GM12878 (cell line): Measurements from ENCODE around the gene ASB10.

Experiments used
- CHD2 ChIP-seq: IDR thresholded peaks from 2 replicates; pipeline ENCODE4 v1.6.1; 2011; ENCODE audit warnings: low read depth, low read length, improper control_type of control experiment, borderline replicate concordance
- CTCF ChIP-seq, 3 experiments: IDR thresholded peaks in 2 of 3; conservative IDR thresholded peaks in 1 of 3; 2 replicates each; pipeline ENCODE4 v1.5.1; 2011; ENCODE audit warnings: low read depth in 3 of 3, low read length in 3 of 3, mild to moderate bottlenecking in 3 of 3, control low read depth in 2 of 3, moderate library complexity in 2 of 3, inconsistent platforms in 1 of 3, mixed read lengths in 1 of 3; ENCODE audit not compliant: control insufficient read depth in 2 of 3, insufficient read depth in 1 of 3; ENCODE audit errors: extremely low read depth in 1 of 3
- ETV6 ChIP-seq, 2 experiments: fragments of 450-650 bp in 1 of 2; IDR thresholded peaks in 1 of 2; conservative IDR thresholded peaks in 1 of 2; 2 replicates each; pipeline ENCODE4 v1.6.1; 2014; ENCODE audit warnings: antibody characterized with exemption in 1 of 2, borderline replicate concordance in 1 of 2, low read depth in 1 of 2, mild to moderate bottlenecking in 1 of 2, moderate library complexity in 1 of 2
- HCFC1 ChIP-seq: fragments of 150-350 bp; IDR thresholded peaks from 2 replicates; pipeline ENCODE4 v1.6.1; 2014; ENCODE audit warnings: low read length
- HDGF ChIP-seq: fragments of 450-650 bp; IDR thresholded peaks from 2 replicates; pipeline ENCODE4 v1.6.1; 2016; ENCODE audit warnings: antibody characterized with exemption
- NRF1 ChIP-seq: conservative IDR thresholded peaks from 2 replicates; pipeline ENCODE4 v1.6.1; 2011; ENCODE audit warnings: mild to moderate bottlenecking, low read depth, low read length, improper control_type of control experiment
- POLR2A ChIP-seq: IDR thresholded peaks from 2 replicates; pipeline ENCODE4 v1.6.1; 2011; ENCODE audit warnings: low read depth, mild to moderate bottlenecking, low read length
- POLR2AphosphoS5 ChIP-seq: IDR thresholded peaks from 2 replicates; pipeline ENCODE4 v1.6.1; 2011; ENCODE audit warnings: mild to moderate bottlenecking, low read length, inconsistent platforms
- RBBP5 ChIP-seq: fragments of 200-600 bp; sonication (generic); conservative IDR thresholded peaks from 2 replicates; pipeline ENCODE4 v1.6.1; 2016
- RCOR1 ChIP-seq: conservative IDR thresholded peaks from 2 replicates; pipeline ENCODE4 v1.6.1; 2012; ENCODE audit warnings: low read depth, low read length, improper control_type of control experiment
- REST ChIP-seq: IDR thresholded peaks from 2 replicates; pipeline ENCODE4 v1.6.1; 2012; ENCODE audit warnings: mild to moderate bottlenecking, low read depth, low read length
- SIN3A ChIP-seq: IDR thresholded peaks from 2 replicates; pipeline ENCODE4 v1.6.1; 2012; ENCODE audit warnings: low read depth, low read length, improper control_type of control experiment
- TF ChIP-seq, protein P1 (sequence below): fragments of 450-650 bp; formaldehyde crosslinking; IDR thresholded peaks from 2 replicates; pipeline ENCODE4 v1.5.0; 2022; ENCODE audit warnings: mild to moderate bottlenecking, missing genetic modification characterization

DNA sequence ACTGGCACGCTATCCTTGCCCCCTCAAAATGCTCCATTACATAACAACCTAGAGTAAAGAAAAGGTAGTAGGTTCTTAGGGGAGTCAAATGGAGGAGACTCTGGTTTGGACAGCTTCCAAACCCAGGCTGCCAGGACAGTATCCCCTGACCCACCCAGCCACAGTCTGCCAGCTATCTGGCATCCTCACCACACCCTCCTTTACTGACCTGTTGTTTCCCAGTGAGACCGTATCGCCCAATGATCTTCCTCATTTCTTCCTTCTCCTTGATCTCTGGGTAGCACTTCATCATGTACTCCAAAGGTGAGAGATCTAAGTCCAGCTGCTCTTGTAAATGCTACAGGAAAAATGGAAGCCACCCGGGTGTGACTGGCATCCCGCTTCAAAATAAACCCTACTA lies 28.3 kb upstream of the ASB10 start:
- TF ChIP-seq CHD2: no peak
- no peak for TF ChIP-seq SIN3A
- no peak for TF ChIP-seq POLR2A
- TF ChIP-seq HCFC1: no peak
- no peak for TF ChIP-seq HDGF
- no peak for TF ChIP-seq NRF1
- no peak for TF ChIP-seq RBBP5
- TF ChIP-seq ETV6 (conservative IDR thresholded peaks at IDR 0.05 in 1 of 2, IDR thresholded peaks at IDR 0.05 in 1 of 2; ENCODE audit: borderline replicate concordance in 1 of 2, low read depth in 1 of 2): no peak
- no peak for TF ChIP-seq RCOR1
- TF ChIP-seq REST: no peak
- no peak for TF ChIP-seq CTCF (IDR thresholded peaks at IDR 0.05 in 2 of 3, conservative IDR thresholded peaks at IDR 0.05 in 1 of 3; ENCODE audit: control insufficient read depth in 2 of 3, extremely low read depth in 1 of 3, insufficient read depth in 1 of 3, low read depth in 3 of 3, low read length in 3 of 3)
- no peak for TF ChIP-seq POLR2AphosphoS5
- TF ChIP-seq, protein P1, sequence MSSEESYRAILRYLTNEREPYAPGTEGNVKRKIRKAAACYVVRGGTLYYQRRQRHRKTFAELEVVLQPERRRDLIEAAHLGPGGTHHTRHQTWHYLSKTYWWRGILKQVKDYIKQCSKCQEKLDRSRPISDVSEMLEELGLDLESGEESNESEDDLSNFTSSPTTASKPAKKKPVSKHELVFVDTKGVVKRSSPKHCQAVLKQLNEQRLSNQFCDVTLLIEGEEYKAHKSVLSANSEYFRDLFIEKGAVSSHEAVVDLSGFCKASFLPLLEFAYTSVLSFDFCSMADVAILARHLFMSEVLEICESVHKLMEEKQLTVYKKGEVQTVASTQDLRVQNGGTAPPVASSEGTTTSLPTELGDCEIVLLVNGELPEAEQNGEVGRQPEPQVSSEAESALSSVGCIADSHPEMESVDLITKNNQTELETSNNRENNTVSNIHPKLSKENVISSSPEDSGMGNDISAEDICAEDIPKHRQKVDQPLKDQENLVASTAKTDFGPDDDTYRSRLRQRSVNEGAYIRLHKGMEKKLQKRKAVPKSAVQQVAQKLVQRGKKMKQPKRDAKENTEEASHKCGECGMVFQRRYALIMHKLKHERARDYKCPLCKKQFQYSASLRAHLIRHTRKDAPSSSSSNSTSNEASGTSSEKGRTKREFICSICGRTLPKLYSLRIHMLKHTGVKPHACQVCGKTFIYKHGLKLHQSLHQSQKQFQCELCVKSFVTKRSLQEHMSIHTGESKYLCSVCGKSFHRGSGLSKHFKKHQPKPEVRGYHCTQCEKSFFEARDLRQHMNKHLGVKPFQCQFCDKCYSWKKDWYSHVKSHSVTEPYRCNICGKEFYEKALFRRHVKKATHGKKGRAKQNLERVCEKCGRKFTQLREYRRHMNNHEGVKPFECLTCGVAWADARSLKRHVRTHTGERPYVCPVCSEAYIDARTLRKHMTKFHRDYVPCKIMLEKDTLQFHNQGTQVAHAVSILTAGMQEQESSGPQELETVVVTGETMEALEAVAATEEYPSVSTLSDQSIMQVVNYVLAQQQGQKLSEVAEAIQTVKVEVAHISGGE (CRISPR knock-in tag): no peak
